Activated CD8-positive, alpha-beta memory T cell treated with anti-CD3 and anti-CD28 coated beads, Interleukin-2, amount 50 U/mL, for 24 hours (primary cell): ENCODE results near the gene CA4.

Source experiments
- DNase-seq: peaks from one replicate; pipeline ENCODE4 v3.0.0-alpha.2; 2020; ENCODE audit errors: extremely low read depth

Gene CA4

DNA sequence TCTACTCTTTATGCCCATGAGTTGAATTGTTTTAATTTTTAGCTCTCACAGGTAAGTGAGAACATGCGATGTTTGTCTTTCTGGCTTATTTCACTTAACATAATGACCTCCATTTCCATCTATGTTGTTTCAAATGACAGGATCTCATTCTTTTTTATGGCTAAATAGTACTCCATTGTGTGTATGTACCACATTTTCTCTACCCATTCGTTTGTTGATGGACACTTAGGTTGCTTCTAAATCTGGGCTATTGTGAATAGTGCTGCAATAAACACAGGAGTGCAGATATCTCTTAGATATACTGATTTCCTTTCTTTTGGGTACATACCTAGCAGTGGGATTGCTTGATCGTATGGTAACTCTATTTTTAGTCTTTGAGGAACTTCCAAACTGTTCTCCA is 19.3 kb upstream of the CA4 start:
- no peak for DNase-seq

- no peak for DNase-seq
Observed at GRCh38 chr17:60134396-60135150, 15.2 kb upstream of the CA4 start.

DNA sequence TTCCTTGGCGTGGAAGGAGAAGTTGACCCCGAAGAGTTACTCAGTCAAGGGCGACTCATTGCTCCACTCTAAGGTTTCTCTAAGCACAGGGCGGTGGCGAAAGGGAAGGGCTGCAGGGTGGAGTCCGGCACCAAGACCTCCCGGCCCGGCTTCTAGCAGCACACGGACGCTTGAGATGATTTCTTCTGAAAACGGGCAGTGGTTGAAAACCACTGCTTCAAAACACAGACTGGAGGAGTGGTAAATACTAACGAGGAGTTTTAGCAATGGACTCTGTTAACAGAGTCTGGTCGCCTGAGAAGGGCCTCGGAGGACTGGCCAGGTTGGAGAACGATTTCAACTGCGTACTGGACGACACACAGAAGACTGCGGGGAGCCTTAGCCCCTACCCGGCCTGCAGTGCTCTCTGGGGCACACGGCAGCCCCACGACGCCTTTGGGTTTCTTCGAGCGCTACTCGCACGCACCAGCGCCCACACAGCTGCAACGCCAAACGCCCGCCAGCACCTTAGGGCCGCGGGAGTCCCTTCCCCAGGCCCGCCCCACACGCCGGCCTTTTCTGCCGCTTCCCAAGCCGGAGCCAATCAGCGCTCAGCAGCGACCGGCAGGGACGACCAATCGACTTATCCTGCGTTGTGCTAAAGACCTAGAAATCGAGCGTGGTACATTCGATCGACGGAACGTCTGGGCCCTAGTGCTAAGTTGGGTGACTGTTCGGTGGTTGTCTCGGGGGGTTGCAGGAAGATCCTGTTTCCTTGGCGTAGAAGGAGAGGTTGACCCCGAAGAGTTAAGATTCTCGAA is 14.4 kb upstream of the CA4 start:
- peak; percentile 57 for DNase-seq

DNA sequence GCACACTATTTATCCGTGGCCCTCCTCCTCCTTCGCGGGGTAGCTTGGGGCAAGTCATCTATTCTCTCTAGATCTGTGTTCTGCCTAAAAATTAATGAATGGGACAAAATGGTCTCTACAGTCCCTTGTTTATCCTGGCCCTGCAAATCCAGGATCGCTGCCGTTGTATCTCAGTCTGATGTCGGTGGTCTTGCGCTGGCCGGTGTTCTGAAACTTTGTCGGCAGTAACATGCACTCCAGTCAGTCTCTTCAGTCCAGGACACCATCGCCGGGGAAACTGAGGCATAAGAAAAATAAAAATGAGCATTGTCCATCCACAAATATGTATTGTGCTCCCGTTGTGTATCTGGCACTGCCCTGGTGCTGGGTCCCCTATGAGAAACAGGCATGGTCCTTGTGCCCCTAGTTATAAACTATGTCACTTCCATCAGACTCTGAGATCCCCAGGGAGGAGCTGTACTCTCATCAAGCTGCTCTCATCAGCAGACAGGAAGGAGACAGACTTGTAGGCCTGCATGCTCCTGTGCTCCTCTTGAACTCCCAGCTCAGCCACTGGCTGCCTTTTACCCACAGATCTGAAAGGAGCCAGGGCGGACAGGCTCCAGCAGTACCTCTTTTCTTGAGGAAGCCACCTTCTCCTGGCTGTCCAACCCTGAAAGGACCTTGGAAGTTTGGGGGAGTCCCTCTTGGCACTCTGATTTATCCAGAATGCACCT is 13.7 kb upstream of the CA4 start:
- no peak for DNase-seq

GRCh38 chr17:60137731-60138130 is 12.0 kb upstream of the CA4 start:
- DNase-seq: no peak

DNA sequence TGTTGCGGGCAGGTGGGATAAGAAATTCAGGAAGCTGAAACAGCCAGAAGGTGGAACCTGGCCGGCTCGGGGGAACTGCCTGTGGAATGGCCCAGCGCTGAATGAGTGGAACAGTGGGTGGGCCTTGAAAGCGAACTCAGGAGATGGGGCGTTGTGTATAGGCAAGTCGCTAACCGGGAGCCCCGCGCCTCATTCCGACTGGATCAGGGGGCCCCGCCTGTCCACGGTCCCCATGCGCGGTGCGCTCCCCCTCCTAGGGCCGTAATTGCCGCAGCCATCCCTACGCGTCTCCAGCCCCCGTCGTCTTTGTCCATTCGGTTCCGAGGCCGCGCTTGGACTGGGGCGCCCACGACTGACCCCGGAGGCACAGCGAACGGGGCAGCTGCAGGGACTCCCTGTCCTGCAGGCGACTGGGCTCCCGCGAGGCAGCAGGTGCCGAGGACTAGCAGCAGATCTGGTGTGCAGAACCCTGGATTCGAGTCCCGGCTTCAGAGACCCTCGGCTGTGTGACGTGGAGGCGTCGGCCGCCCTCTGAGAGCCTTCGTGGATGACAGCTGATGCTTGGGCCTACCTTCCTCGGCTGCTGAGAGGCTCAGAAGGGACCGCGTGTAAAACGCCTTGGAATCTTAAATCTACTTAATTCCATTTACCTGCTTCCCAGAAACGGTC is 10.9 kb upstream of the CA4 start:
- DNase-seq: no peak

GRCh38 chr17:60139438-60140285 is 10.1 kb upstream of the CA4 start:
- DNase-seq: no peak

DNA sequence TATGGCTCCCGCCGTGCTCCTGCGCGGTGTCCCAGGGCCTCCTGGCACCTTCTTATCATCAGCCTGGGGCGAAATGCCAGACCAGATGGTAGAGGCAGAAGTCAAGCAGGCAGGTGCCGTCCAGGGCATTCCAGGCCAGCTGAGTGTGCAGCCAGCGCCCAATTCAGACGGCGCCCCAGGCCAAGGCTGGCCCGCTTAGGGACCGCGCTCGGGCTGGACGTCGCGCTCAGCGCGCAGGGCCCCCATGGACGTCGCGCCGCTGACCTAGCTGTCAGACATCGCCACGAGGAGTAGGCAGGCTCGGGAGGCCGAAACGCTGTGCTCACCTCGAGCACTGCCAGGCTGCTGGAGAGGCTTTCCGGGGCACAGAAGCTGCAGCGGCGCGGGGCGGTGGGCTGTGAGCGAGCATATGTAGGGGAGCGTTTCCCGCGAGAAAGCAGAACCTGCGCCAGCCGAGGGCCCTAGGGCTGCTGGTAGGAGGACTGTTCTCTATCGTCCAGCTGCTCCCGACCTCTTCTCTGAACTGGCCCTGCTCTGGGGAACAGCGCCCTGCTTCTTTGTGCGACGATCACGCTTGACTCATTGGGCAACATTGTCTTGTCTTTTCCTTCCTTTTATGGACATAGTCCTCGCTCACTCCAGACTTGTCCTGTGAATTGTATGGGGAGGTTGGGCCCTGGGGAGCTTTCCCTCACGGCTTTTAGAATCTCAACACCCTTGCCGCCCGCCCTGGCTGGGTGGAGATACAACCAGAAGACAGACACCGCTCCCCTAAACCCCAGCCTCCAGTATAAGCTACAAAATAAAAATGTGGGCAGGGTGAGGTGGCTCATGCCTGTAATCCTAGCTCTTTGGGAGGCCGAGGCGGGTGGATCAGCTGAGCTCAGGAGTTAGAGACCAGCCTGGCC is 8.4 kb upstream of the CA4 start:
- no peak for DNase-seq

- DNase-seq: peak; percentile 49
Observed at GRCh38 chr17:60142872-60143499, 6.8 kb upstream of the CA4 start.

GRCh38 chr17:60145006-60145935 is 4.5 kb upstream of the CA4 start:
- no peak for DNase-seq

GRCh38 chr17:60146206-60146605 is 3.6 kb upstream of the CA4 start:
- DNase-seq: no peak

DNA sequence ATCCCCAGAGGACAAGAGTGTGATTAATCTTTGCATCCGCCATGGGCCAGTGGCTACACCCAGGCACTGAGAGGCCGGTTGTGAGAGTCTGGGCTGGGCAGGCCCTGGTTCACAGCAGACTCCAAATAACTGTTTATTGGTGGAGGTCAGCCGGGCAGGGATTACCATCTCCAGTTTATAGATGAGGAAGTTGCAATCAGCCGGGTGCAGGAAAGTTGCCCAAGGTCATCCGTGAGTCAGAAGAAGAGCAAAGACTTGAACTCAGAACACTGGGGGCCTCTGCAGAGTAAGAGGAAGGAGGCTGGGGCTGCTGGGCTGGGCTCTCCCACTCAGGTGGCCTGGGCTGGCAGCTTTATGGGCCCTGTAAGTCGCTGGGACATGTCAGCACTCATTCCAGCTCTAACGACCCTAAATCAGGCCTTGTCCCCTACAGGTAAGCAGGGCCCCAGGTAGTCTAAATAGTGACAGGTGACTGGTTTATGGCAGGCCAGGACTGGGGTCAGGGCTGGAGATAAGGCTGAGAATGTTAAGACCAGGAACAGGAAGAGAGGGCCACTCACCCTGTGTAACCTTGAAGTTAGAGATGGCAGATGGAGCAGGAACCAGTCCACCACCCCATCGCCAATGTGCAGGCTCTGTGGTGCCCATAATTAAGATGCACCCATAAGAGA is 2.1 kb upstream of the CA4 start:
- no peak for DNase-seq

GRCh38 chr17:60148373-60148772 is 1.4 kb upstream of the CA4 start:
- no peak for DNase-seq

DNA sequence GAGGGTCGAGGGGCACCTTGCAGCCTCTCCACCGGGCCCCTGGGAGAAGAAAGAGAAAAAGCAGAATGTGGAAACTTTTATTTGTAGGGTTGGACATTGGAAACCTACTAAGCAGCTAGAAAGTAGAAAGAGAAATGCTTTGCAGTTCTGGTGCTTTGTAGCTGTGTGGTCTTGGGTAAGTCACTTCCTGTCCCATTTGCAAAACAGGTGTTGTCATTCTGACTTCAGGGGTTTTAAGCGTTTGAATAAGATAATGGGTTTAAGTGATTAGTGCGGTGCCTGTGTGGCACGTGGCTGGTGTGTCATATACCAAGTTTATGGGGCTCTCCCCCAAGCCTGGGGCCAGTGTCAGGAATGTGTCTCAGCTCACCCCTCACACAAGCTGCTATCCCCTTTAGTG is 1.6 kb downstream of the CA4 start:
- DNase-seq: no peak

DNA sequence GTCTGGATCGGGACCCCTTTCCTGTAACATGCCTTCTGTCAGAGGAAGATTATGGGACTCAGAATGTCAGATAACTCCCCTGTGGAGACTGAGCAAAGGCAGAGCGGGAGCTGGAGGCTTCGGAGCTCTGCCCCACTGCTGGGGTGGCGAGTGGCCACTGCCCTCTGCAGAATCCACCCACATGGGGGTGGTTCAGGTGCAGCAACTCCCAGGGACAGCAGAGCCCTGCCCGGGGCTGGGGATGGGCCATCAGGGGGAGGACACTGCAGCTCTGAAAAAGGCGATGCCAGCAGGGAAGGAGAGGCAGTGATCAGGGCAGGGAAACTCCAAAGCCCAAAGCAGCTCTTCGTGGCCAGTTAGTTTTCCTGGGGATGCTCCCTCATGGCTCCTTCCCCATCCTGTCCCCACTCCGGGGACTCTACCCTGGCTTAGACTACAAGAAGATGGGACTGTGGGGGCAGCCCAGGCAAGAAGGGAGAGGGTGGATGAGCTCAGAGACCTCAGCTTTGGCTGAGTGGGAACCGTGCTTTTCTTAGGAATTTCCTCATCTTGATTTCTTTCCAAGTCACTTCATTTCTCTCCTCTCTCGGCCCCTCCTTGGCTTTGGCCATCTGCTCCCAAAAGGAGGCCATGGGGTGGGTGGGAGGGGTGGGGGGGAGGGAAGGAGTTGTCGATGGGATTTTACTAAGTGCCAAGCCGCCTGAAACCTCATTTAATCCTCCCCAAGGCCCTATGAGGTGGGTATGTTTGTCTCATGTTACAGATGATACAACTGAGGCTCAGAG is 4.0 kb downstream of the CA4 start:
- DNase-seq: no peak

- DNase-seq: no peak
Observed at GRCh38 chr17:60154616-60155426, 5.0 kb downstream of the CA4 start.
